HG03521 (cell line): ENCODE measurements around the gene TTLL8.

Experiments used
- ATAC-seq: cut with Tn5 transposase; IDR thresholded peaks from one replicate; pipeline ENCODE4 v1.9.1; 2021; ENCODE audit warnings: mild to moderate bottlenecking, moderate library complexity; ENCODE audit not compliant: unreplicated experiment

The TTLL8 gene

GRCh38 chr22:50022171-50022819, 35.8 kb downstream of the TTLL8 start:
- no peak for ATAC-seq

GRCh38 chr22:50020606-50021005, 37.5 kb downstream of the TTLL8 start:
- no peak for ATAC-seq

GRCh38 chr22:50019316-50019715, 38.8 kb downstream of the TTLL8 start:
- no peak for ATAC-seq

DNA sequence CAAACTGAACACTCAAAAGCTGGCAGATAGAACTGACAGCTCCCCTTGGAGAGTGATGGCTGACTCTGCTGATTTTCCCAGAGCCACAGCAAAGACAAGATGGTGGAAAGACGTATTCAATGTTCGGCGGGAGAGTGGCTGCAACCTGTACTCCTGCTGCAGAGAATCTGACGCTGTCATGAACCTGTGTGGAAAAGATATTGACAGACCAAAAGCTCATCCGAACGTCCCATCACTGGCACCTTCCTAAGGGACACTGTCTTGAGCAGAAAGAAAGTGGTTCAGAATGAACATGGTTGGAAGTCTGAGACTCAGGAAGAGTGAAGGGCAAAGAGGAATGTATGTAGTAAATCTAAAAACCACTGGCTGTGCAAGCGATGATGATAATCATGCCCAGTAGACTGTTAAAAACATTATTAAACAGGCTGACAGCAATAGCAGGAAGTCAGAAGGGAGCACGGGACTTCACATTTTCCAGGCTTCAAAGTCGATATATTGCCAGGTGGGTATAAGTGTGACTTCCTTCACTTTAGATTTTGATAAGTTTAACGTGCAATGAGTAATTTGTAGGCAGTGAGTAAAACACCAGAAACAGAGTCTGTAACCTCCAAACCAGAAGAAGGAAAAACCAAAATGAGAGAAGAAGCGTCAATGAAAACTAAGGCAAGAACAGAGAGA, 39.4 kb downstream of the TTLL8 start:
- no peak for ATAC-seq

- ATAC-seq, result no peak
These were observed 40.3 kb downstream of the TTLL8 start for GRCh38 chr22:50017701-50018224.

GRCh38 chr22:50016988-50017700, 41.0 kb downstream of the TTLL8 start:
- ATAC-seq, result no peak

GRCh38 chr22:50016308-50016987, 41.6 kb downstream of the TTLL8 start:
- ATAC-seq, result no peak

DNA sequence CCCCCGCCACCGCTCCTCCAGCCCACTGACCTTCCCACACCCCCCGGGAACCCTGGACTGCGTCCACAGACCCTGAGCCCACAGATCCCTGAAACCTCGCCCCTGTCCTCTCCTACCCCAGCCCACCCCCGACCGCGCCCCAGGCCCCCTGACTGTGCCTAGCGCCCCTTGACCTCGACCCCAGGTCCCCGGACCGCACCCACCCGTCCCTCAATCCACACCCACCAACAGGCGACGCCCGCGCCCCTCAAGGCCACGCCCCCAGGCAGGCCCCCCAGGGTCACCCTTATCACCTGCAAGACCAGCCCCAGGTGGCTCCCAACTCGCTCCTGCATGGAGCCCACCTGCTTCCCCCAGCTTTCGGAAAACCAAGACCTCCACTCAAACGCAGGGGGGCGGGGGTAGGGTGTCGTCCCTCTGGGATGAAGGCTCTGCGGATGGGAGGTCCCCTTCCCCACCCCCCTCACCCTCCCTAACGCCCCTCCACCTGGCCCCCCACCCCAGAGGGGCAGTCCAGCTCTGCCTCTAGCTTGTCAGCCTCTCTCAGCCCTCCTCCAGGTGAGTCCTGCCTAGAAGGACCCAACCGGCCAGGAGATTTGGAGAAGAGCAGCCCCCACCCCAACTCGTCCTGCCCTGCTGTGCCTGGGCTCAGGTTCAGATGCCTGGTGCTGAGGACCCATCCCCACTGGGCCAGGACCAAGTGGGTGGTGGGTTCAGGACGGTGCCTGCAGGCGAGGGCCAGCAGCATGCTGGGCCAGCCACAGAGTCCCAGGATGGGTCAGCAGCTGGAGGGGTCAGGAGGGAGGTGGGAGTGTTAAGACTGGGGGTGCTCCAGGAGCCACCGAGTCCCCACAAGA, 42.4 kb downstream of the TTLL8 start:
- no peak for ATAC-seq

DNA sequence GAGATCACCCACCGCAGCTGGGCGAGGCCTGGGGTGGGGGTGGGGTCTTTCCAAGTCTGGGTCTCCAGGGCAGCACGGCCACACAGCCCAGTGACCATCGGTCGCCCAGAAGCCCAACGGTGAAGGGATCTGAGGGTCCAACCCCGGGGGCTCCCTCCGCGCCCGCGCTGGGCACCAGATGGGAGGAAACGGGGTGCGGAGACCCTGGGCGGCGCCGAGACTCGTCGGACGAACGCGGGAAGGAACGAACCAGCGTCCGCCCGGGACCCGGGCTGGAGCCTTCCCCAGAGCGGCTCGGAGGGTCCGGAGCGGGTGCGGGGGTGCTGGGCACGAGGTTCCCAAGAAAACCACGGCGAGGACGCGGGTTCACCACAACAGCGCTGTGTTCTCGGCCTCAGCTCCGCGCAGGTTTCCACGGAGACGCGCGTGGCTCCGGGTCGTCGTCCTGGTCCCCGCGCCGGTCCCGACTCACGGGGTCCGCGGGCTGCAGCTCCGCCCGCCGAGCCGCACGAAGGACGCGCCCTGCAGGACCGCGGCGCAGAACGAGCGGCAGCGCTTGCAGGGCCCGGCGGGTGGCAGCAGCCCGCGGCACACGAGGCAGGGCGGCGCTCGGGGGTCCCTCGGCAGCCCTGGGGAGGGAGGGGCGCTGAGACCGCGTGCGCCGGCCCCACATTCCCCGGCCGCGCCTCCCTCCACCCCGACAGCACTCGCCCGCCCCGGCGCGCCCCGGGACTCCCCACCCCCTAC, 43.3 kb downstream of the TTLL8 start:
- ATAC-seq, result no peak

- ATAC-seq, result no peak
These were observed 44.0 kb downstream of the TTLL8 start for GRCh38 chr22:50014053-50014501.

DNA sequence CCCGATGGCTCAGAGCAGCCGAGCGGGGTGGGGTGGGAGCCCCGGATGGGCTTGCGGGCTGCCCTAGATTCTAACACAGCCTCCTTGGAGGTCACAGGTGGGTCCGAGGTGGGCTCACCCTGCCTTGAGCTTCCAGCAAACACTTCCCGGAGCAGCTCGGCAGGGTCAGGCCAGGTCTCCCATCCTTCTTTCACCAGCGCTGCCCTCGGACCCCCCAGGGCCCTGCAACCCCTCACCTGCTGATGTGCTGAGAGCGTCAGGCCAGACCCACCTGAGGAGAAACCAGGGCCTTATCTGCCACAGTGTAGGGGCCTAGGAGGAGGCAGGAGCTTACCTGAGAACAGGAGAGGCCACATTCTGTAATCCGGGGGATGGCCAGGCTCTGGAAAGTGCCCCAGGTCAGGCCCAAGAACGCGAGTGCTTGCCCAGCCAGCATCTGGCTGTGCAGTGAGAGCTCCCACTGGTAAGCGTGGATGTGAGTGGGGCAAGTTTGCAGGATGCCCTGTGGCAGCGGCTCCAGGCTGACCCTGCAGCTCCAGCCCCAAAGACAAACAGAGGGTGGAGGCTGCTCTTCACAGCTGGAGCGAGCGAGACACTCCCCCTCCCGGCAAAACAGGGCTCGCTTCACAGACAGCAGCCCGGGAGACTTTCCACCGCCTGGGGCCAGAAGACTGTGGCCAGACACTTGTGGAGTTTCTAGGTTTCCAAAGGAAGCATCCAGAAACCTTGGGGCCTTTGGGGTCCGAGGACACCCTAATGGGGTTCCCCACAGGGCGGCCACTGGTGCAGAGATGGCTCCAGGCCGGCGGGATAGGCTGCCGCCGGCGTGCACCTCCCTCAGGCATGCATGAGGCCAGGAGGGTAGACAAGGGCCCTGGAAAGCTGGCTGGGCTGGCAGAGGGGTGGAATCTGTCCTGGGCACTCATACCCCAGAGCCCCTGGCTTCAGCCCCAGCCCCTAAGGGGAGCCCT, 45.6 kb downstream of the TTLL8 start, which contains the start of gene IL17REL:
IL17REL (minus strand) TSS at position 555 of the 971 bp plus-strand sequence; CDS start at position 436, 119 bp downstream.
- ATAC-seq, result no peak

- no peak for ATAC-seq
These were observed 46.5 kb downstream of the TTLL8 start for GRCh38 chr22:50011447-50012210.

DNA sequence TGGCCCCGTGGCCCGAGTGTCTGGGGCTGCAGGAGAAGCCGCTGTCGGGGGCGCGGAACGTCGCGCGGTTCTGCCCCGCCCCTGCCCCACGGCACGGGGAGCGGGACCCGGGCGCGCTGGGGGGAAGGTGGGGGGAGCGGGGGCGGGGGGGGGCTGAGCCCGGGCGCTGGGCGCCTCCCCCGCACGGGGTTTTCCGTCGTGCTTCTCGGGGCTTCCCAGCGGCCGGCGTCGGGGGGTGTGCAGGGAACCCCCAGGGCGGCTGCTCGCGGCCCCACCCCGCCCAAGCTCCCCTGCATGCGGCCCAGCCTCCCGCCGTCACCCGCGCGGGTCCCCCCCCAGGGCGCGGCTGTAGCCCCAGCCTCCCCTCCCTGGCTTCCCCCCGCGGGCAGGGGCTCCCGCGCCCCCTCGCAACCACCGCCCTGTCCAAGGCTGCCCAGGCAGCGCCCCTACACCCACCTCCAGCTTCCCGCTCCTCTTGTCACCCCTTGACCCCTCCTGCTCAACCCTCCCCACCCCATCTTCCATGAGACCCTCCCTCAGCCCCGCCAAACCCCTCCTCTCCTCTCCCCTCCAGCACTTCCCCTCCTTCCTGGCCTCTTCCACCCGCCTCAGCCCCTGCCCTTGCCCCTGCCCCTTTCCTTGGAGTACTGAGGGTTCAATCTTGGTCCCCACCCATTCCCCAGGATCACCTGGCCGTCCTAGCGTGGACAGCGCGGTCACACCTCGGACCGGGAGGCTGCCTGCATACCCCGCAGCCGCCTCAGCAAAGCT, 47.2 kb downstream of the TTLL8 start:
- no peak for ATAC-seq

GRCh38 chr22:50009765-50010675, 48.1 kb downstream of the TTLL8 start:
- no peak for ATAC-seq

DNA sequence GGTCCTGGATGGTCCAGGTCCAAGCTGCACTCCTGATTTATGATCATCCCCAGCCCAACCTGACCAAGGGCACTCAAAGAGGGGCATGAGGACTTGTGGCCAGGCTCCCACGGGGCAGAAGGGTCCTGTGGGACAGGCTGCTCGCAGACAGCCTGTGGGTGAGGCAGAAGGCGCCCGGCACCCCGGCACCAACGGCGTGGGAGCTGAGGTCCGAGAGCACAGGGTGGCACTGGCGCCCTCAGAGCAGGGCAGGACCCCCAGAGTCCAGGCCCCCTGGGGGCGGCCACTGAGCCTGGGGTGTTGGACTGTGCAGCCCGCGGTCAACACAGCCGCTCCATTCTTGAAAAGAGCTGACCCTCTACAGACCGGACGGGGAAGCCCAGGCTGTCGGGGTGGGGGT, 48.8 kb downstream of the TTLL8 start:
- no peak for ATAC-seq
